ENCODE data around the gene EXOC1.
"Not testable (repeated sequence)": the region's sequence is repeated elsewhere in the genome, so short reads cannot be mapped to it uniquely, and the experiment has no call there.

The EXOC1 gene, protein sequence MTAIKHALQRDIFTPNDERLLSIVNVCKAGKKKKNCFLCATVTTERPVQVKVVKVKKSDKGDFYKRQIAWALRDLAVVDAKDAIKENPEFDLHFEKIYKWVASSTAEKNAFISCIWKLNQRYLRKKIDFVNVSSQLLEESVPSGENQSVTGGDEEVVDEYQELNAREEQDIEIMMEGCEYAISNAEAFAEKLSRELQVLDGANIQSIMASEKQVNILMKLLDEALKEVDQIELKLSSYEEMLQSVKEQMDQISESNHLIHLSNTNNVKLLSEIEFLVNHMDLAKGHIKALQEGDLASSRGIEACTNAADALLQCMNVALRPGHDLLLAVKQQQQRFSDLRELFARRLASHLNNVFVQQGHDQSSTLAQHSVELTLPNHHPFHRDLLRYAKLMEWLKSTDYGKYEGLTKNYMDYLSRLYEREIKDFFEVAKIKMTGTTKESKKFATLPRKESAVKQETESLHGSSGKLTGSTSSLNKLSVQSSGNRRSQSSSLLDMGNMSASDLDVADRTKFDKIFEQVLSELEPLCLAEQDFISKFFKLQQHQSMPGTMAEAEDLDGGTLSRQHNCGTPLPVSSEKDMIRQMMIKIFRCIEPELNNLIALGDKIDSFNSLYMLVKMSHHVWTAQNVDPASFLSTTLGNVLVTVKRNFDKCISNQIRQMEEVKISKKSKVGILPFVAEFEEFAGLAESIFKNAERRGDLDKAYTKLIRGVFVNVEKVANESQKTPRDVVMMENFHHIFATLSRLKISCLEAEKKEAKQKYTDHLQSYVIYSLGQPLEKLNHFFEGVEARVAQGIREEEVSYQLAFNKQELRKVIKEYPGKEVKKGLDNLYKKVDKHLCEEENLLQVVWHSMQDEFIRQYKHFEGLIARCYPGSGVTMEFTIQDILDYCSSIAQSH

GRCh38 chr4:55853484-55854046 is at the start of gene EXOC1:
Gene EXOC1 (plus strand): TSS chr4:55853648. CDS start chr4:55858324, 4,676 bp downstream.
- DNase-seq, result peak; percentile 99

GRCh38 chr4:55807556-55807955 is 45.9 kb upstream of the EXOC1 start:
- no peak for DNase-seq

DNA sequence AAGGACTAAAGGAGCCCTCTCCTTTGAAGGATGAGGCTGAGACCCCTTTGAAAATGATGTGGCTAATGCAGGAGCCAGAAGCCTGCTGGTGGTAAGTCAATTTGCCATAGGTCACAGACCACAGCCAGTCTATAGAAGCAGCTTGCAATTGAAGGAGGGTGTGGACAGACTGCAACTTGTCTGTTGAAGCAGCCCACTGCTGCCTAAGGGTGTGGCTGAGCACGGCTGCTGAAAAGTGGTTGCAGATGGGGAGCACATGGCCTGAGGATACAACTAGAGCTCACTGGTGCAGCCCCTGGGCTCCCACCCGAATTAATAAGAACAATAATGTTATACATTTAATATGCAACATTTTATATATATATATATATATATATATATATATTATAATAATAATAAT is 45.3 kb upstream of the EXOC1 start:
- peak; percentile 47 for DNase-seq

DNA sequence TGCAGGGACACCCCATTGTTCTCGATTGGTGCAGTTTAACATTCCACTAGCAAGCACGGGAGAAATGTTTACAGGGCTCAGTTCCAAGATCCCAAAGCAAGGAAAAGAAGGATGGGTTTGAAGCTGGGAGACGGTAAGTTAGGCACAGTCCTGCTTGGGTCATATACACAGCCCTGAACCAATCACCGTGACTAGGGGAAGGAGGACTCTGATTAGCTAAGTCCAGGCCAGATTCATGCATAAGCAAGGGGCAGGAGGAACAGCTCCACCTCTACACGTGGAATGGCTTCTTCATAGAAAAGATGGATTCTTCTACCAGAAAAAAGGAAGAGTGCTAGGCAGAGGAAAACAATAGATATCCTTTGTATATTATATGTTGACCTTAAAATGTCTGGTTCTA is 44.8 kb upstream of the EXOC1 start:
- no peak for DNase-seq

GRCh38 chr4:55817691-55818090 is 35.8 kb upstream of the EXOC1 start:
- no peak for DNase-seq

- DNase-seq, result peak; percentile 52
Observed at GRCh38 chr4:55819634-55820033, 33.8 kb upstream of the EXOC1 start, which contains the start of gene EXOC1L. Gene EXOC1L (plus strand): TSS chr4:55819790. CDS start chr4:55820027, 237 bp downstream.

GRCh38 chr4:55820279-55820678 is 33.2 kb upstream of the EXOC1 start:
- DNase-seq, result no peak

- no peak for DNase-seq
Observed at GRCh38 chr4:55822329-55822728, 31.1 kb upstream of the EXOC1 start.

GRCh38 chr4:55824865-55825264 is 28.6 kb upstream of the EXOC1 start:
- no peak for DNase-seq

DNA sequence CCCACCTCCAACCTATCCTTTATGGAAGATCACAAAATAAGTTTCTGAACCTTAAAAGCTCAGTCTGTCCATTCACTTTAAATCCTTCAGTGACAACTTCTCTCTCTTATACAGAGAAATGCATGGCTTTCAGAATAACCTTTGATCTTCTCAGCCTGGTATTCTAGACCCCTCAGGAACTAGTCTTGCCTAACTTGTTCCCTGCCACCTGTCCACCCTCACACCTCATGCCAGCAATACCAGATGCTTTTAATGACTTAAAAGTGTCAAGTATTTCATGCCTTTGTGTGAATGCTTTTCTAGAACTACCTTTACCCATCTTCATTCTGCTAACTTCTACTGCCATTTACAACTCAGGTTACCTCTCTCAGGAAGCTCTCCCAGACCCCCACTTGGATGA is 26.5 kb upstream of the EXOC1 start:
- DNase-seq, result no peak

- DNase-seq, result no peak
Observed at GRCh38 chr4:55827582-55827981, 25.9 kb upstream of the EXOC1 start.

DNA sequence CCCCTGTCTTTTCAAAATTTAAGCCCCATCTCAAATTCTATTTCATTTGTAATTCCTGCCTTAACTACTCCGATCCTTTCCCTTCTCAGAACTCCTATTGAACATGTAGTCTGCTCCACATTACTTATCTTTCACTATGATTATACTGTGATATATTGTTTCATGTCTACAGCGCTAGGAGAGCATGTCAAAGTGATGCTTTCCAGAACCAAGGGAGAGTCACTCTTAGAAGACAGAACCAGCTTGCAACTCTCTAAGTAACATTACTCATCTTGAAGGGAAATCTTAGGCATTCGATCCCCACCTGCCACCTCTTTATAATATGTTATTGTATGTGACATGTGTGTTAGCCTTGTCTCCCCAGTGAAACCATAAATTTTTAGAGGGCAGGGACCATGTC is 23.4 kb upstream of the EXOC1 start:
- no peak for DNase-seq

GRCh38 chr4:55830716-55831115 is 22.7 kb upstream of the EXOC1 start:
- DNase-seq, result no peak

GRCh38 chr4:55834086-55834795 is 19.2 kb upstream of the EXOC1 start:
- DNase-seq, result peak; percentile 12

DNA sequence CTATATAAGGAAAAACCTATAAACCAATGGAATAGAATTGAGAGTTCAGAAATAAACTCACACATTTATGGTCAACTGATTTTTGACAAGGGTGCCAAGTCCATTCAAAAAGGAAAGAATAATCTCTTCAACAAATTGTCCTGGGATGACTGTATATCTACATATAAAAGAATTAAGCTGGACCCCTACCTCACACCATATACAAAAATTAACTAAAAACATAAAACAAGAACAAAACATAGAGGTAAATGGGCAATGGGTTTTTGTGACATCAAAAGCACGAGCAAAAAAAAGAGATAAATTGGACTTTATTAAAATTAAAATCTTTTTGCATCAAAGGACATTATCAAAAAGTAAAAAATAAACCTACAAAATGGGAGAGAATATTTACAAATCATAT is 15.5 kb upstream of the EXOC1 start:
- no peak for DNase-seq

DNA sequence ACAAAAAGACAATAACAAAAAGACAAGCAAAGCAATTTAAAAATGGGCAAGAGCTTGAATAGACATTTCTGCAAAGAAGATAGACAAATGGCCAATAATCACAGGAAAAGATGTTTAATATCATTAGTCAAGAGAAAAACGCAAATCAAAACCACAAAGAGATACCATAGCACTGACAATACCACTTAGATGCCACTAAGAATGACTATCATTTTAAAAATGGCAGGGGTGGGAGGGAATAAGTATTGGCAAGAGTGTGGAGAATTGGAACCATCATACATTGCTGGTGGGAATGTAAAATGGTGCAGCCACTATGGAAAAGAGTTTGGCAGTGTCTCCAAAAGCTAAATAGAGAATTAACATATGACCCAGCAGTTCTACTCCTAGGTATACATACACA is 15.1 kb upstream of the EXOC1 start:
- DNase-seq, result no peak

DNA sequence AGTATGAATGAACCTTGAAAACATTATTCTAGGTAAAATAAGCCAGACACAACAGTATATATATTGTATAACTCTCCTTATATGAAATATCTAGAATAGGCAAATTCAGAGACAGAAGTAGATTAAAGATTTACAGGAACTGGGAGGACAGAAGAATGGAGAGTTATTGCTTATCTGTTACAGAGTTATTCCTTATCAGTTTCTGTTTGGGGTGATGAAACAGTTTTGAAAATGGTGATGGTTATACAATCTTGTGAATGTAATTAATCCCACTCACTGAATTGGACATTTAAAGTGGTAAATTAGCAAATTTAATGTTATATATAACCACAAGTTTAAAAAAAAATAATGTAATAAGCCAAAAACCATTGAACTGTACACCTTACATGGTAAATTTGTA is 14.5 kb upstream of the EXOC1 start:
- DNase-seq, result no peak

DNA sequence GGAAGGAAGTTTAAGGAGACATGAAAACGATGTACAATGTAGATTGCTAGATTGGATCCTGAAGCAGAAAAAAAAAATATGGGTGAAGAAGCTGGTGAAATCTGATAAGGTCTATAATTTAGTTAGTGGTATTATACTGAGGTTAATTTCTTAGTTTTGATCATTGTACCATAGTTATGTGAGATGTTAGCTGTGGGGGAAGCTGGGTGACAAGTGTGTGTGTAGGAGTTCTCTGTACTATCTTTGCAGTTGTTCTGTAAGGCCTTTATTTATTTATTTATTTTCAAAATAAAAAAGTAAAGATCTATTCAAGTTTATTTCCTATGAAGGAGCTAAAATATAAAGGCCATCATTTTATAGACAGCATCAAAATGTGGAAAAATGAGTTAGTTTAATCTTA is 12.5 kb upstream of the EXOC1 start:
- no peak for DNase-seq

DNA sequence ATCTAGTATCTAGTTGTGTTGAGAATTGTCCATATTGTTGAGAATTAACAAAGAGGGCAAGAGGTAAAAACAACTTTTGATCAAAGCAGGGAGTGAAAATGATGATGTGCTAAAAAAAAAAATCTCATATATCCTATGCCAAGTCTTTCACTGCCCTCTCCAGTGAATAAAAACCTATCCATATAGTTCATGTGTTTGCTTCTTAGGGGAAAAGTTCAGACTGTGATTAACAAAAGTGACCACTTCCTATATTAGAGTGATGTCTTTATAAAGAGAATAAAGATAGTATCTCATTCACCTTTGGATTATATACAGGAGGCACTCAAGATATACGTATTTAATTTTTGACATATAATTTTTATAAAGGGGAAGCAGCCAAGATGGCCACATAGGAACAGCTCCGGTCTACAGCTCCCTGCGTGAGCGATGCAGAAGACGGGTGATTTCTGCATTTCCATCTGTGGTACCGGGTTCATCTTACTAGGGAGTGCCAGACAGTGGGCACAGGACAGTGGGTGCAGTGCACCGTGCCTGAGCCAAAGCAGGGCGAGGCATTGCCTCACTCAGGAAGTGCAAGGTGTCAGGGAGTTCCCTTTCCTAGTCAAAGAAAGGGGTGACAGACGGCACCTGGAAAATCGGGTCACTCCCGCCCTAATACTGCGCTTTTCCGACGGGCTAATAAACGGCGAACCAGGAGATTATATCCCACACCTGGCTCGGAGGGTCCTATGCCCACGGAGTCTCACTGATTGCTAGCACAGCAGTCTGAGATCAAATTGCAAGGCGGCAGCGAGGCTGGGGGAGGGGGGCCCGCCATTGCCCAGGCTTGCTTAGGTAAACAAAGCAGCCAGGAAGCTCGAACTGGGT is 11.8 kb upstream of the EXOC1 start:
- not testable (repeated sequence) for DNase-seq

- not testable (repeated sequence) for DNase-seq
Observed at GRCh38 chr4:55842312-55842711, 11.1 kb upstream of the EXOC1 start.

DNA sequence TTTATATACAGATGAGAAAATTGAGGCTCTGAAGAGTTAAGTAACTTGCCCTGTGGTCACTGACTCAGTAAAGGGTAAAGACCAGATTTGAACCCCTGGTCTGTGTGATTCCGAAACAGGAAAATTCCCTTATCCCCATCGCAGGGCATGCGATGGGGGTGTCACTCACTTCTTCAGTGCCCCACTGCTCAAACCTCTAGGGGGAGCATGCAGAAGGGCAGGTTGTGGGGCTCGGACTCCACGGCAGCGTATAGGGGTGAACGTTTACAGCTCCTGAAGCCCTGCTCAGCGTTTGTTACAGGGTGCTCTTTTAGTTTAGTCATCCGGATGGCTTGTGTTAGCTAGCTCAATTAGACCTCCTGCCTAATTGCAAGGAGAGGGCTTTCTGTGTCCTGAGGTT is 3.7 kb upstream of the EXOC1 start:
- no peak for DNase-seq

DNA sequence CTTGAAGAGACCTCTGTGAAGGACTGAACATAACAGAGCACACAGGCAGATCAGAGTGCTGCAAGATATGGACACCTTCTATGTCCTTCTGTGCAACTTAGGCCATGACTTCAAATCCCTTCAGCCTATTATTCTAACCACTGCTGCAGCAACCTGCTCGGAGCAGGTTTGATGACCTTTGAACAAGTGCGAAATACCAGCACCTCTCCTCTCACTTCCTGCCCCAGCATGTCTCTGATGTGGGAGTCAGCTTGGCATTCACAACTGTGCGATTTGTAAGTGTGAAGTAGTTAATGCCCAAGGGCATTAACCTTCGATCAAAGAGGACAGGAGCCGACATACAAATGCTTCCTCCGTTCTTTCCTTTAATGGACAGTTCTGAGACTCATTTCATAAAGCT is 1.6 kb upstream of the EXOC1 start:
- DNase-seq, result no peak

All from hematopoietic multipotent progenitor cell treated with erythropoietin and hydrocortisone succinate and interleukin-3 and kit ligand, for 4 days (in vitro differentiated cells).